Erythroblast (primary cell): Measurements from ENCODE around the gene GNG13.

Experiments used
- GATA1 ChIP-seq: IDR thresholded peaks from 2 replicates; pipeline ENCODE4 v1.6.1; 2011; ENCODE audit warnings: low read depth, mild to moderate bottlenecking, control low read depth, low read length, moderate library complexity
- POLR2A ChIP-seq: IDR thresholded peaks from 2 replicates; pipeline ENCODE4 v1.6.1; 2011; ENCODE audit warnings: mild to moderate bottlenecking, low read length

- TF ChIP-seq POLR2A (no peak), GATA1 (no peak)
Observed at GRCh38 chr16:847151-847550, 46.6 kb upstream of the GNG13 start.
